Measurements from ENCODE around the gene USP17L26. TPM values are rescaled to one million over a fixed set of nuclear protein-coding genes. Genes with fewer than 3 reads are reported as not detected.
"Not testable (repeated sequence)": the region's sequence is repeated elsewhere in the genome, so short reads cannot be mapped to it uniquely, and the experiment has no call there.

USP17L26 gene
- not detected in 2 replicates for total RNA-seq (2011; cell fraction: chromatin; rRNA removed; ENCODE audit: low replicate concordance)
- total RNA-seq (2011; cell fraction: nucleolus; rRNA removed) = not detected in 2 replicates
- total RNA-seq (2011; cell fraction: nucleoplasm; rRNA removed) = not detected in 2 replicates
- total RNA-seq (2014; rRNA removed) (not detected in 2 replicates), total RNA-seq (2014; rRNA removed; fragmentation: Illumina TruSeq; extraction: Trizol) (not detected in 2 replicates), total RNA-seq (2015; rRNA removed; fragmentation: Illumina TruSeq; extraction: Trizol) (not detected in 2 replicates), total RNA-seq (2021) (not detected in 2 replicates), polyA plus RNA-seq (2011; rRNA removed) (not detected in 2 replicates), polyA plus RNA-seq (2014; fragmentation: Illumina TruSeq; extraction: Trizol) (not detected in 2 replicates), polyA plus RNA-seq (2014; fragmentation: Nextera tagmentation; extraction: Ambion mirVana) (not detected), polyA plus RNA-seq (2014; rRNA removed) (not detected in 2 replicates), polyA minus RNA-seq (2011; rRNA and poly(A)+ RNA removed) (not detected in 2 replicates), Bru-seq, nascent RNA (not detected), BruChase-seq, experiment 1, labeled RNA remaining after a 2-hour chase (not detected), BruChase-seq, experiment 2, labeled RNA remaining after a 6-hour chase (not detected)
- polyA plus RNA-seq (2011; cell fraction: cytosol; rRNA removed) = not detected in 2 replicates
- polyA plus RNA-seq (2011; cell fraction: nucleus; rRNA removed) = not detected in 2 replicates
- not detected in 2 replicates for polyA plus RNA-seq (2012)
- not detected in 2 replicates for polyA minus RNA-seq (2011; cell fraction: cytosol; rRNA and poly(A)+ RNA removed)
- not detected in 2 replicates for polyA minus RNA-seq (2011; cell fraction: nucleus; rRNA and poly(A)+ RNA removed)
- long read RNA-seq, experiment 1 = 0 reads
- long read RNA-seq, experiment 2 = 0 reads
- long read RNA-seq, experiment 3 = 0 reads

GRCh38 chr4:9334358-9334757, at the start of gene USP17L26:
Gene USP17L26 (plus strand): TSS chr4:9334658. CDS start chr4:9334658, 0 bp downstream.
- not testable (repeated sequence) for H3K4me1 ChIP-seq (replicated peaks in 1 of 2; ENCODE audit: control insufficient read depth in 2 of 2, insufficient read depth in 2 of 2, low read length in 2 of 2)

GRCh38 chr4:9324191-9324590, 10.3 kb upstream of the USP17L26 start:
- not testable (repeated sequence) for DNase-seq (ENCODE audit: extremely low read depth in 1 of 4, low spot score in 3 of 4)

More at GRCh38 chr4:9334358-9334757, at the start of gene USP17L26:
- H3K9ac ChIP-seq (ENCODE audit: insufficient read depth in 1 of 2, low read depth in 2 of 2, low read length in 2 of 2); FAIRE-seq; CTCF ChIA-PET (ENCODE audit: low intra/inter-chr PET ratio); BruUV-seq (replicated peaks); H3K9me1 ChIP-seq (ENCODE audit: control insufficient read depth, insufficient read depth, low read length); H3K36me3 ChIP-seq (ENCODE audit: control insufficient read depth, insufficient read depth, low read length); H3K79me2 ChIP-seq (ENCODE audit: control insufficient read depth, insufficient read depth, low read length); H4K20me1 ChIP-seq (replicated peaks; ENCODE audit: control insufficient read depth, insufficient read depth, low read length); intact Hi-C loops (cut with micrococcal nuclease); ATAC-seq; POLR2A ChIA-PET; H3K27me3 ChIP-seq (ENCODE audit: control insufficient read depth in 2 of 2, insufficient read depth in 2 of 2, low read length in 2 of 2); H3K27ac ChIP-seq (ENCODE audit: extremely low read depth, low read depth, low read length); H2AFZ ChIP-seq (ENCODE audit: low read depth, low read length); H3K4me2 ChIP-seq (ENCODE audit: insufficient read depth, low read length); H3K4me3 ChIP-seq; DNase-seq (ENCODE audit: extremely low read depth in 1 of 4, low spot score in 3 of 4); H3K9me3 ChIP-seq (replicated peaks; ENCODE audit: control insufficient read depth, insufficient read depth, low read depth, low read length): not testable (repeated sequence)
- no CpG with 5 or more reads among the region's 15 CpGs for WGBS (ENCODE audit: insufficient coverage, low coverage, missing lambda C conversion rate)
- in situ Hi-C loops (cut with MboI) = loop anchor here (10.0 to 25.0 kb wide), 2 partner anchors 200 to 347 kb away; no protein-coding TSS in a partner anchor

GRCh38 chr4:9324865-9325264, 9.6 kb upstream of the USP17L26 start, which contains the start of gene USP17L24:
Gene USP17L24 (plus strand): TSS chr4:9325165. CDS start chr4:9325165, 0 bp downstream.
- H3K79me2 ChIP-seq (ENCODE audit: control insufficient read depth, insufficient read depth, low read length); H3K27ac ChIP-seq (ENCODE audit: extremely low read depth, low read depth, low read length); H3K4me2 ChIP-seq (ENCODE audit: insufficient read depth, low read length); ATAC-seq; intact Hi-C loops (cut with micrococcal nuclease); H3K36me3 ChIP-seq (ENCODE audit: control insufficient read depth, insufficient read depth, low read length); H3K9ac ChIP-seq (ENCODE audit: insufficient read depth in 1 of 2, low read depth in 2 of 2, low read length in 2 of 2); BruUV-seq (replicated peaks); H3K9me3 ChIP-seq (replicated peaks; ENCODE audit: control insufficient read depth, insufficient read depth, low read depth, low read length); H3K27me3 ChIP-seq (ENCODE audit: control insufficient read depth in 2 of 2, insufficient read depth in 2 of 2, low read length in 2 of 2); H4K20me1 ChIP-seq (replicated peaks; ENCODE audit: control insufficient read depth, insufficient read depth, low read length); H3K4me1 ChIP-seq (replicated peaks in 1 of 2; ENCODE audit: control insufficient read depth in 2 of 2, insufficient read depth in 2 of 2, low read length in 2 of 2); H2AFZ ChIP-seq (ENCODE audit: low read depth, low read length); POLR2A ChIA-PET; H3K9me1 ChIP-seq (ENCODE audit: control insufficient read depth, insufficient read depth, low read length); H3K4me3 ChIP-seq; CTCF ChIA-PET (ENCODE audit: low intra/inter-chr PET ratio); DNase-seq (ENCODE audit: extremely low read depth in 1 of 4, low spot score in 3 of 4); FAIRE-seq: not testable (repeated sequence)
- in situ Hi-C loops (cut with MboI) = loop anchor here (10.0 to 25.0 kb wide), 2 partner anchors 60 to 338 kb away; no protein-coding TSS in a partner anchor
- WGBS (ENCODE audit: insufficient coverage, low coverage, missing lambda C conversion rate) = no CpG with 5 or more reads among the region's 15 CpGs

More at GRCh38 chr4:9324191-9324590, 10.3 kb upstream of the USP17L26 start:
- BruUV-seq (replicated peaks); CTCF ChIA-PET (ENCODE audit: low intra/inter-chr PET ratio); H3K9ac ChIP-seq (ENCODE audit: insufficient read depth in 1 of 2, low read depth in 2 of 2, low read length in 2 of 2); H3K79me2 ChIP-seq (ENCODE audit: control insufficient read depth, insufficient read depth, low read length); H4K20me1 ChIP-seq (replicated peaks; ENCODE audit: control insufficient read depth, insufficient read depth, low read length); H3K36me3 ChIP-seq (ENCODE audit: control insufficient read depth, insufficient read depth, low read length); H3K27me3 ChIP-seq (ENCODE audit: control insufficient read depth in 2 of 2, insufficient read depth in 2 of 2, low read length in 2 of 2); intact Hi-C loops (cut with micrococcal nuclease); H3K4me2 ChIP-seq (ENCODE audit: insufficient read depth, low read length); FAIRE-seq; H3K9me1 ChIP-seq (ENCODE audit: control insufficient read depth, insufficient read depth, low read length); H3K9me3 ChIP-seq (replicated peaks; ENCODE audit: control insufficient read depth, insufficient read depth, low read depth, low read length); H3K27ac ChIP-seq (ENCODE audit: extremely low read depth, low read depth, low read length); ATAC-seq; H3K4me1 ChIP-seq (replicated peaks in 1 of 2; ENCODE audit: control insufficient read depth in 2 of 2, insufficient read depth in 2 of 2, low read length in 2 of 2); POLR2A ChIA-PET; H2AFZ ChIP-seq (ENCODE audit: low read depth, low read length); H3K4me3 ChIP-seq: not testable (repeated sequence)
- in situ Hi-C loops (cut with MboI) = loop anchor here (10.0 kb wide), 1 partner anchor 61 kb away; no protein-coding TSS in a partner anchor
- WGBS (ENCODE audit: insufficient coverage, low coverage, missing lambda C conversion rate) = 0% methylated on average over 1 of the region's 13 CpGs
